Progenitor cell of endocrine pancreas (in vitro differentiated cells): ENCODE measurements around the gene SLC39A7. TPM values are rescaled to one million over a fixed set of nuclear protein-coding genes. Genes with fewer than 3 reads are reported as not detected.

Experiments used
- DNase-seq: peaks from one replicate; pipeline ENCODE4 v3.0.0; 2021; ENCODE audit warnings: low spot score; ENCODE audit not compliant: unreplicated experiment
- H3K27ac Mint-ChIP-seq: 2 replicates; pipeline ENCODE4 v1.8.0; 2021; ENCODE audit warnings: mild to moderate bottlenecking, moderate library complexity, mixed read lengths
- H3K27me3 Mint-ChIP-seq: 2 replicates; pipeline ENCODE4 v1.8.0; 2021; ENCODE audit warnings: mixed read lengths
- H3K36me3 Mint-ChIP-seq: 2 replicates; pipeline ENCODE4 v1.8.0; 2022; ENCODE audit warnings: mixed read lengths; ENCODE audit not compliant: insufficient read depth
- H3K4me1 Mint-ChIP-seq: 2 replicates; pipeline ENCODE4 v1.8.0; 2021; ENCODE audit warnings: low read depth, mixed read lengths
- H3K4me3 Mint-ChIP-seq: 2 replicates; pipeline ENCODE4 v1.8.0; 2021; ENCODE audit warnings: low read depth, mild to moderate bottlenecking, moderate library complexity, mixed read lengths
- H3K9me3 Mint-ChIP-seq: 2 replicates; pipeline ENCODE4 v1.8.0; 2021; ENCODE audit warnings: low read depth, mixed read lengths
- CTCF ChIP-seq: fragments of 200-600 bp; sonication (generic); IDR thresholded peaks from one replicate; pipeline ENCODE4 v1.5.0; 2021; ENCODE audit warnings: antibody characterized with exemption, mild to moderate bottlenecking; ENCODE audit not compliant: unreplicated experiment
- total RNA-seq: library from RNA; stranded (reverse); gene quantifications from 2 replicates; pipeline ENCODE4 v1.2.1, GENCODE V29; 2021

SLC39A7 gene
- total RNA-seq, 1 donor from 2014 or later, result 109 TPM

GRCh38 chr6:33160096-33160495 lies 40.6 kb upstream of the SLC39A7 start:
- peaks cover 3% of the 10 kb centered on the region for H3K4me1 Mint-ChIP-seq
- H3K4me3 Mint-ChIP-seq, result no peak overlapping the region
- no peaks in the 10 kb centered on the region for H3K36me3 Mint-ChIP-seq
- H3K27ac Mint-ChIP-seq, result no peak overlapping the region
- DNase-seq, result no peak
- H3K27me3 Mint-ChIP-seq, result peaks cover 34% of the 10 kb centered on the region
- TF ChIP-seq CTCF, result no peak
- no peaks in the 10 kb centered on the region for H3K9me3 Mint-ChIP-seq

- no peak for TF ChIP-seq CTCF
- Mint-ChIP-seq H3K9me3 (no peaks in the 10 kb centered on the region), H3K4me1 (peaks cover 3% of the 10 kb centered on the region), H3K36me3 (no peaks in the 10 kb centered on the region), H3K27me3 (peaks cover 37% of the 10 kb centered on the region), H3K4me3 (peak overlapping the region; percentile 78), H3K27ac (peak overlapping the region; percentile 77)
- DNase-seq, result no peak
Measured at GRCh38 chr6:33160728-33161344, 39.8 kb upstream of the SLC39A7 start.

- H3K36me3 Mint-ChIP-seq, result no peaks in the 10 kb centered on the region
- TF ChIP-seq CTCF, result peak; percentile 95
- H3K27me3 Mint-ChIP-seq, result peaks cover 37% of the 10 kb centered on the region
- H3K27ac Mint-ChIP-seq, result peak overlapping the region; percentile 77
- no peaks in the 10 kb centered on the region for H3K9me3 Mint-ChIP-seq
- peaks cover 2% of the 10 kb centered on the region for H3K4me1 Mint-ChIP-seq
- H3K4me3 Mint-ChIP-seq, result peak overlapping the region; percentile 78
- peak; percentile 77 for DNase-seq
Measured at GRCh38 chr6:33161354-33162331, 39.0 kb upstream of the SLC39A7 start.

GRCh38 chr6:33163540-33163939 lies 37.1 kb upstream of the SLC39A7 start:
- TF ChIP-seq CTCF, result no peak
- Mint-ChIP-seq H3K27ac (no peak overlapping the region), H3K4me3 (no peak overlapping the region), H3K27me3 (peaks cover 37% of the 10 kb centered on the region), H3K9me3 (no peaks in the 10 kb centered on the region), H3K36me3 (no peaks in the 10 kb centered on the region), H3K4me1 (peaks cover 1% of the 10 kb centered on the region)
- DNase-seq, result no peak

- Mint-ChIP-seq H3K4me3 (no peak overlapping the region), H3K4me1 (peaks cover 1% of the 10 kb centered on the region), H3K27me3 (peaks cover 38% of the 10 kb centered on the region), H3K27ac (peak overlapping the region; percentile 27), H3K9me3 (no peaks in the 10 kb centered on the region), H3K36me3 (no peaks in the 10 kb centered on the region)
- no peak for DNase-seq
- TF ChIP-seq CTCF, result no peak
Measured at GRCh38 chr6:33164176-33164575, 36.5 kb upstream of the SLC39A7 start.
